Measurements from ENCODE around the gene PAK1.

The PAK1 gene

DNA sequence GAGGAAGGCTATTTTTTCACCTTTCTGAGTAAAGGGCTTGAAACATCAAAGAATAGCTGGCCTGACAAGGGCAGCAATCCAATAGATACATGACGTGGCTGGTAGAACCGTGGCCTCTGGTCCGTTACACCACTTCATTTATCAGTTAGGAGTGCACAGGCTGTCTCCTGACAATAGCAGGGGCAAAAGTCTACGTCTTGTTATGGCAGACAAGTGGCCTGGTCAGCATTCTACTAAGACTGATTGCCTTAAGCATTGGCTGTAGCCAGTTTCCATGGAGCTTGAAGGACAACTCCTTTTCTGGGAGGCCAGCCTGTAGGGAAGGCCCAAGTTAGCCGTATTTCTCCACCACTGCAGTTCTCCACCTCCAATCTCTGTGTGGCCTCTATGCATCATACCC, 163.2 kb downstream of the PAK1 start:
- TF ChIP-seq CTCF (IDR thresholded peaks at IDR 0.05; ENCODE audit: control insufficient read depth, insufficient read depth, low read depth, low read length, missing control alignments): no peak
- DNase-seq (ENCODE audit: low read depth): no peak
- no peak overlapping the region for H3K4me3 ChIP-seq (ENCODE audit: control insufficient read depth, low read depth, low read length)

DNA sequence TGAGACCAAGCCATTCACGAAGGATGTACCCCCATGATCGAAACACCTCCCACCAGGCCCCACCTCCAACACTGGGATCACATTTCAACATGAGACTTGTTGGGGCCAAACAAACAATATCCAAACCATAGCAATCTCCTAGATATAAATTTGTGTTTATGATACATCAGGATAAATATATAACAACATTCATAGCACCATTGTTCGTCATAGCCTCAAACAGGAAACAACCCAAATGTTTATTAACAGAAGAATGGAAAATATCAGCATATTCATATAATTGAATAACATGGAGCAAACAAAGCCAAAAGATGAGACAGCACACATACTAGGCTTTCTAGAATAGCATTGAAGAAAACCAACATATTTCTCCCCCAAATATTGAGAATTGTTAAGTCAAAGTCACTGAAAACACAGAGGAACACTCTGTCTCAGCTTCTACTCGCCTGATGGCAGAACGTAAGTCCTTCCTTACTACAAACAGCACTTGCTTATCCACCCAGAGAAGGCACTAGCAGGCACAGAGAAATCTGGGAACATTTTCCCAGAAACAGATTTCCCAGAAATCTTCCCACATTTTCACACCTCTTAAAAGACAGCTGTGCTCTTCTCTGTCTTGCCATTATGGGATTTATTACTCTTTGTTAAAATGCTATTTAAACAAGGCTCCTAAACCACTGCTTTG, 164.4 kb downstream of the PAK1 start:
- no peak overlapping the region for H3K4me3 ChIP-seq (ENCODE audit: control insufficient read depth, low read depth, low read length)
- no peak for DNase-seq (ENCODE audit: low read depth)
- no peak for TF ChIP-seq CTCF (IDR thresholded peaks at IDR 0.05; ENCODE audit: control insufficient read depth, insufficient read depth, low read depth, low read length, missing control alignments)

GRCh38 chr11:77308838-77309237, 165.1 kb downstream of the PAK1 start:
- no peak overlapping the region for H3K4me3 ChIP-seq (ENCODE audit: control insufficient read depth, low read depth, low read length)
- no peak for TF ChIP-seq CTCF (IDR thresholded peaks at IDR 0.05; ENCODE audit: control insufficient read depth, insufficient read depth, low read depth, low read length, missing control alignments)
- no peak for DNase-seq (ENCODE audit: low read depth)

GRCh38 chr11:77303328-77303727, 170.6 kb downstream of the PAK1 start:
- no peak overlapping the region for H3K4me3 ChIP-seq (ENCODE audit: control insufficient read depth, low read depth, low read length)
- no peak for DNase-seq (ENCODE audit: low read depth)
- TF ChIP-seq CTCF (IDR thresholded peaks at IDR 0.05; ENCODE audit: control insufficient read depth, insufficient read depth, low read depth, low read length, missing control alignments): no peak

- no peak for DNase-seq (ENCODE audit: low read depth)
- TF ChIP-seq CTCF (IDR thresholded peaks at IDR 0.05; ENCODE audit: control insufficient read depth, insufficient read depth, low read depth, low read length, missing control alignments): no peak
- H3K4me3 ChIP-seq (ENCODE audit: control insufficient read depth, low read depth, low read length): no peak overlapping the region
These were observed 171.1 kb downstream of the PAK1 start for GRCh38 chr11:77302752-77303151.

DNA sequence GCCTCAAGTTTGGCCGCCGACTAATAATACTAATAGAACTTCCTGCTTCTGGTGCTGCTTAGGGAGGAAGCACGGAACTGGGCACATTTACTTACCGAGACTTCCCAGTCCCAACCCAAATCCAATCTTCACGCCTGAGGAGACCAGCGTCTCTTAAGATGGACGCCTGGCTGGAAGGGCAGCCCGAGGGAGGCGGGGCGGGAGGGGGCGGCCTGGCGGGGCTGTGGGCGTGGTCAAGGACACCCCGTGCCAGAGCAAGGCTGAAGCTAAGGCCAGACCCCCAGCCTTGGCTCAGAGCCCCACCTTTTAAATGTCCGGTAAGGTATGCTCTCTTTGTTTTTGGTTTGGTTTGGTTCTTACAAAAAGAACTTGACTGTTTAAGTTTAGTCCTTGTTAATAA, 172.4 kb downstream of the PAK1 start, which contains the start of gene GDPD4:
Gene GDPD4 (minus strand): TSS at position 177 of the 400 bp plus-strand sequence. CDS start 16,549 bp downstream, outside the sequence.
- no peak for TF ChIP-seq CTCF (IDR thresholded peaks at IDR 0.05; ENCODE audit: control insufficient read depth, insufficient read depth, low read depth, low read length, missing control alignments)
- no peak within 1 kb of the TSS for H3K4me3 ChIP-seq (ENCODE audit: control insufficient read depth, low read depth, low read length)
- no peak for DNase-seq (ENCODE audit: low read depth)
